Hepatocyte (in vitro differentiated cells): ENCODE data around the gene ITPK1. TPM values are rescaled to one million over a fixed set of nuclear protein-coding genes. Genes with fewer than 3 reads are reported as not detected.

ENCODE experiments used
- DNase-seq: peaks from one replicate; pipeline ENCODE4 v3.0.0-alpha.2; 2016; ENCODE audit warnings: low spot score
- H2AFZ ChIP-seq: fragments of 200-600 bp; sonication (generic); 2 replicates; pipeline ENCODE4 v1.6.0; 2016; ENCODE audit warnings: antibody characterized with exemption, mild to moderate bottlenecking
- H3K27ac ChIP-seq: fragments of 200-600 bp; sonication (generic); 2 replicates; pipeline ENCODE4 v1.5.1; 2016; ENCODE audit warnings: mild to moderate bottlenecking
- H3K27me3 ChIP-seq: fragments of 200-600 bp; sonication (generic); 2 replicates; pipeline ENCODE4 v1.6.1; 2016
- H3K36me3 ChIP-seq: fragments of 200-600 bp; sonication (generic); replicated peaks from 2 replicates; pipeline ENCODE4 v1.5.1; 2016; ENCODE audit warnings: low read depth; ENCODE audit not compliant: insufficient read depth
- H3K4me1 ChIP-seq: fragments of 200-600 bp; sonication (generic); 2 replicates; pipeline ENCODE4 v1.5.1; 2016; ENCODE audit warnings: mild to moderate bottlenecking, moderate library complexity; ENCODE audit not compliant: insufficient read depth
- H3K4me2 ChIP-seq: fragments of 200-600 bp; sonication (generic); 2 replicates; pipeline ENCODE4 v1.6.0; 2016
- H3K4me3 ChIP-seq: fragments of 200-600 bp; sonication (generic); 2 replicates; pipeline ENCODE4 v1.5.1; 2016; ENCODE audit warnings: mild to moderate bottlenecking
- H3K79me2 ChIP-seq: fragments of 200-600 bp; sonication (generic); 2 replicates; pipeline ENCODE4 v1.6.0; 2017; ENCODE audit warnings: mild to moderate bottlenecking
- H3K9me2 ChIP-seq: fragments of 200-600 bp; sonication (generic); replicated peaks from 2 replicates; pipeline ENCODE4 v1.6.0; 2017; ENCODE audit warnings: mild to moderate bottlenecking; ENCODE audit not compliant: insufficient read depth
- H3K9me3 ChIP-seq: fragments of 200-600 bp; sonication (generic); 2 replicates; pipeline ENCODE4 v1.5.1; 2016; ENCODE audit warnings: low read depth, mild to moderate bottlenecking
- H4K20me1 ChIP-seq: fragments of 200-600 bp; sonication (generic); 2 replicates; pipeline ENCODE4 v1.6.0; 2016; ENCODE audit warnings: mild to moderate bottlenecking; ENCODE audit not compliant: insufficient read depth, poor library complexity, severe bottlenecking
- CTCF ChIP-seq: fragments of 200-600 bp; sonication (generic); IDR thresholded peaks from 2 replicates; pipeline ENCODE4 v1.5.1; 2016; ENCODE audit warnings: antibody characterized with exemption, mild to moderate bottlenecking; ENCODE audit not compliant: poor library complexity
- EZH2 ChIP-seq: fragments of 200-600 bp; sonication (generic); IDR thresholded peaks from 2 replicates; pipeline ENCODE4 v1.6.1; 2016; ENCODE audit warnings: antibody characterized with exemption, mild to moderate bottlenecking, borderline replicate concordance
- EZH2phosphoT487 ChIP-seq: fragments of 200-600 bp; sonication (generic); IDR thresholded peaks from one replicate; pipeline ENCODE4 v1.6.1; 2018; ENCODE audit warnings: antibody characterized with exemption, mild to moderate bottlenecking, low read depth, moderate library complexity; ENCODE audit not compliant: unreplicated experiment, severe bottlenecking
- WGBS: methylation state at CpG from one replicate; pipeline ENCODE4 v1.1.6; 2016; ENCODE audit warnings: low lambda C conversion rate; ENCODE audit errors: missing lambda C conversion rate; 5-methylcytosine and 5-hydroxymethylcytosine counted together
- polyA plus RNA-seq: library from polyadenylated mRNA; unstranded; fragments of >200 nt; fragmentation: Nextera tagmentation; extraction: Ambion mirVana; gene quantifications from 2 replicates; pipeline ENCODE4 v1.2.1, GENCODE V29; 2016
- total RNA-seq: library from RNA; depleted of rRNA; stranded (reverse); fragments of >200 nt; gene quantifications from 2 replicates; pipeline ENCODE4 v1.2.3, GENCODE V29; 2014

ITPK1 gene
- total and polyA plus RNA-seq, 2 experiments from 2014 or later, result 49.8 to 66.7 TPM

GRCh38 chr14:93004699-93005082, 111.0 kb downstream of the ITPK1 start:
- peaks cover 17% of the 10 kb centered on the region for H3K79me2 ChIP-seq
- 93% methylated on average over 7 of the region's 7 CpGs for WGBS
- no peaks in the 10 kb centered on the region for H3K36me3 ChIP-seq
- peaks cover 16% of the 10 kb centered on the region for H3K4me1 ChIP-seq
- H3K9me2 ChIP-seq, result no peaks in the 10 kb centered on the region
- no peak overlapping the region for H3K4me2 ChIP-seq
- DNase-seq, result no peak
- H4K20me1 ChIP-seq, result peaks cover 9% of the 10 kb centered on the region
- TF ChIP-seq EZH2 (no peak), EZH2phosphoT487 (no peak), CTCF (no peak)
- H2AFZ ChIP-seq, result no peak overlapping the region
- H3K9me3 ChIP-seq, result no peaks in the 10 kb centered on the region
- H3K27ac ChIP-seq, result no peak overlapping the region
- H3K27me3 ChIP-seq, result no peaks in the 10 kb centered on the region
- no peak overlapping the region for H3K4me3 ChIP-seq

- no peaks in the 10 kb centered on the region for H3K36me3 ChIP-seq
- no peaks in the 10 kb centered on the region for H3K27me3 ChIP-seq
- no peak overlapping the region for H3K27ac ChIP-seq
- peaks cover 16% of the 10 kb centered on the region for H3K4me1 ChIP-seq
- H3K79me2 ChIP-seq, result peaks cover 14% of the 10 kb centered on the region
- WGBS, result 87% methylated on average over 18 of the region's 18 CpGs
- H3K9me3 ChIP-seq, result no peaks in the 10 kb centered on the region
- no peak for DNase-seq
- H2AFZ ChIP-seq, result no peak overlapping the region
- H3K4me3 ChIP-seq, result no peak overlapping the region
- H3K9me2 ChIP-seq, result no peaks in the 10 kb centered on the region
- no peak overlapping the region for H3K4me2 ChIP-seq
- TF ChIP-seq CTCF (no peak), EZH2 (no peak), EZH2phosphoT487 (no peak)
- H4K20me1 ChIP-seq, result peaks cover 9% of the 10 kb centered on the region
Measured at GRCh38 chr14:93003945-93004698, 111.6 kb downstream of the ITPK1 start.

GRCh38 chr14:93002851-93003298, 112.8 kb downstream of the ITPK1 start:
- no peak for DNase-seq
- no peak overlapping the region for H3K4me2 ChIP-seq
- H4K20me1 ChIP-seq, result peaks cover 6% of the 10 kb centered on the region
- H3K27me3 ChIP-seq, result no peaks in the 10 kb centered on the region
- peaks cover 8% of the 10 kb centered on the region for H3K4me1 ChIP-seq
- H3K79me2 ChIP-seq, result peaks cover 16% of the 10 kb centered on the region
- H3K9me3 ChIP-seq, result no peaks in the 10 kb centered on the region
- no peak overlapping the region for H2AFZ ChIP-seq
- H3K27ac ChIP-seq, result no peak overlapping the region
- TF ChIP-seq CTCF, result no peak
- no peak for TF ChIP-seq EZH2
- no peak for TF ChIP-seq EZH2phosphoT487
- no peak overlapping the region for H3K4me3 ChIP-seq
- H3K9me2 ChIP-seq, result no peaks in the 10 kb centered on the region
- 90% methylated on average over 5 of the region's 5 CpGs for WGBS
- no peaks in the 10 kb centered on the region for H3K36me3 ChIP-seq
